Stimulated activated CD8-positive, alpha-beta memory T cell treated with anti-CD3 and anti-CD28 coated beads, Interleukin-4, amount 100 ng/mL, for 1 hour (primary cell): ENCODE results near the gene CGN.

Experiments used
- DNase-seq, 2 donors: peaks; one replicate each; pipeline ENCODE4 v3.0.0-alpha.2; 2020; ENCODE audit warnings: low read depth in 2 of 2, low spot score in 1 of 2

The CGN gene

DNA sequence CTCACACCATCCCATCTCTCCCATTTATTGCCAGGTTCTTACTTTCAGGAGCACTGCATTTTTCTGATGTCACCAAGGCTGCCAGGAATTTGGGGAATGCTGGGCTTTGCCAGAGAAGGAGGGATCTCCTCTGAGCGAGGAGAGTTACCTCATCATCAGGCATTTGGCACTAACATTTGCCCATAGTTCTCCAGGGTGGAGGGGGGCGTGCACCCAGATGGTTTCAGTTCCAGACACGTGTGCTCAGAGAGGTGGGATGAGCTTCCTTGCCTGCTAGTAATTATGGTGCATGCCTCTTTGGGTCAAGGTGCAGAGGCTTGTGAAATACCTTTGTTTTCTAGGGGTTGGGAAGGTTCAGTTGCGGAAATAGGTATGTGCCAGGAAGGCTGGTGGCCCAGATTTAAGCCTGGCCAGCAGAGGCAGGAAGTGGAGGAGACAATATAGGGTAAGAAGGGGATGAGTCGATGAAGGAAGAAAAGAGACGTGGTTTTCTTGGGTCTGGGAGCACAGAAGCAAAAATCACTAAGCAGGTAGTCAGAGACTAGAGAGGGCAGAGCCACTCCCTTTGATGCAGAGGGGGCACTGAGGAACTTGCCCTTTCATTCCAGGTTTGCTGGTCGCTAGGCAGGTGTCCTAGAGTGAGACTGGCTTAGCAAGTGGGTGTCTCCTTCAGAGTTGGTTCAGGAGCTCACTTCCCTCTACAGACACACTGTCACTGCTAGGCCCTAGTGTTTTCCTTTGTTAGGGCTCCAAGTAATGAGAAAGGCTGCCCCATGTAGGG is 36.1 kb downstream of the CGN start:
- no peak for DNase-seq

DNA sequence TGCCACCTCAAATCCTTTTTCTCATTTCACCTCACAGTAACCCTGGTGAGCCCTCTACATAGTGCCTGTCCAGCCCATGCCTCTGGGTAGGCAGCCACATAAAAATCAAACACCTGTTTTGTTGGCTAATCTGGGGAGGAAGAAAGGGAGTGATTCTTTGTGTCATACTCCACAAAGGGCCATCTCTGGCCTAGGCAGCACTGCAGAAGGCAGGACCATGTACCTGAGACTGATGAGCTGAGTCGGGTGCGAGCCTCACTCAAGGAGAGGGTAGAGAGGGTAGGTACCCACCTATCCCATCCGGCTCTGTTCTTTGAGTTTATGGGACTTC is 36.7 kb downstream of the CGN start:
- DNase-seq: no peak

DNA sequence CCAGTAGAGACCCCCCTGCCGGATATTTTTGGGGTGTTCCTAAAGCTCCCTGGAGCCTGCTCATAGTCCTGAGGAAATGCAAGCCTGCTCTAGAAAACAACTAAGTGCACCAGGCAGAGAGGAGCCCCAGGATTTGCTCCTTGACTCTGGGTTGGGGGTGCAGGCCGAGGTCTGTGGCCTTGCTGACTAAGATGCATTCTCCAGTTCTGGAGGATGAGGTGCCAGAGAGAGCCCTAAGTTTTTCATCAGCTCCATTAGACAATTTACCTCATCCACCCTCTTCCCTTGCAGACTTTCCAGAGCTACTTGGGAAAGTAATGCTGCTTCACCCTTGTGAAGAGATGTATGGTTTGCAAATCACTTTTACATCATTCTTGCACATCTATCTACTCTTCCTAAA is 38.0 kb downstream of the CGN start:
- DNase-seq: no peak

DNA sequence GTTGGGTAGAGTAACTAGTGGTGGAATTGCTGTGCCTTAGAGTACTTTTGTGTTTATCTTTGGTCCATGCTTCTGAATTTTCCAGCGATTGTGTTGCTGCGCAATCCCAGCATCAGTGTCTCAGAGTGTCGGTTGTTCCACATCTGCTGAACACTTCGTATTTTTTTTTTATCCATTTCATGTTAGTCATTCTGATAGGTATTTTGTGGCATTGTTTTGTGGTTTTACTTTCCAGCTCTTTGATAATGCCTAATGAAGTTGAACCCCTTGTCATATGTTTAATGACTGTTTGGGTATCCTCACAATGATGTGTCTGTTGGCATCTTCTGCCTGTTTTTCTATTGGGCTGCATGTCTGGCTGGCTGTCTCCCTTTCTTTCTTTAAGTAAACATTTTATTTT is 42.5 kb downstream of the CGN start:
- DNase-seq: no peak

DNA sequence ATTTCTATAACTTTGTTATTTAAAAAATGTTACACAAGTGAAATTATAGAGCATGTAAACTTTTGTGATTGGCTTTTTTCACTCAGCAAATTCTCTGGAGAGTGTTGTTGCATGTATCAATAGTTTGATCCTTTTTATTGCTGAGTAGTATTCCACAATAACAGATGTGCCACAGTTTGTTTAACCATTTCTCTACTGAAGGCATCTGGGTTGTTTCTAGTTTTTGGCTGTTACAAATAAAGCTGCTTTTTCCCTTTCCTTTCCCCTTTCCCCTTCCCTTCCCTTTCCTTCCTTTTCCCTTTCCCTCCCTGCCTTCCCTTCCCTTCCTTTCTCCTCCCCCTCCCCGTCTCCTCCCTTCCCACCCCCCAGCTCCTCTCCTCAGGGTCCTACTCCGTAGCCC is 44.9 kb downstream of the CGN start:
- no peak for DNase-seq

DNA sequence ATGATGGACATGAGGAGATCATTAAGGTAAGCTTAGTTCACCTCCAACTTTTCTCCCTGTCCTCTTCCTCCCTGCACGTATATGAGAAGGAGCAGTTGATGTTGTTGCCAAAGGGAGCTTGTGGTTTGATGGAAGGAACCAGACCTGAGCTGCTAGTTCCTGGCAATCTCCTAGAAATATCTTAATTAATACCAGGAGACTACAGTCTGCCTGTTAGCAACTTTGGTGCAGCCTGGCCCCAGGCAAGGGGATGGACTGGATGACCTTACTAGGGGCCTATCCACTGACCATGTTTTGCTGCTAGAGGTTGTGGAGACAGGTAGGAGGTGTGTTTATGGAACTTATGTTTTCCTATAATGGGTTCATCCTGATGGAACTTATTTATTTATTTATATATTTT is 51.5 kb downstream of the CGN start:
- no peak for DNase-seq

DNA sequence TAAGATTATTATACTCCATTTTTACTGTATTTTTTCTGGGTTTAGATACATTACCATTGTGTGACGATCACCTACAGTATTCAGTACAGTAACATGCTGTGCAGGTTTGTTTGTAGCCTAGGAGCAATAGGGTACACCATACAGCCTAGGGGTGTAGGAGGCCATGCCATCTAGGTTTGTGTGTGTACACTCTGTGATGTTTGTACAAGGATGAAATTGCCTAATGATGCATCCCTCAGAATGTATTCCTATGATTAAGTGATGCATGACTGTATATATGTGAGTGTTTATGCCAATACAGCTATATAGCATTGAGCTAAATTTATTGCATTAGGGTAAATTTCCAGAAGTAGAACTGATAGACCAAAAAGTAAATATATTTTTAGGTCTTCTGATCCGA is 52.2 kb downstream of the CGN start:
- no peak for DNase-seq

DNA sequence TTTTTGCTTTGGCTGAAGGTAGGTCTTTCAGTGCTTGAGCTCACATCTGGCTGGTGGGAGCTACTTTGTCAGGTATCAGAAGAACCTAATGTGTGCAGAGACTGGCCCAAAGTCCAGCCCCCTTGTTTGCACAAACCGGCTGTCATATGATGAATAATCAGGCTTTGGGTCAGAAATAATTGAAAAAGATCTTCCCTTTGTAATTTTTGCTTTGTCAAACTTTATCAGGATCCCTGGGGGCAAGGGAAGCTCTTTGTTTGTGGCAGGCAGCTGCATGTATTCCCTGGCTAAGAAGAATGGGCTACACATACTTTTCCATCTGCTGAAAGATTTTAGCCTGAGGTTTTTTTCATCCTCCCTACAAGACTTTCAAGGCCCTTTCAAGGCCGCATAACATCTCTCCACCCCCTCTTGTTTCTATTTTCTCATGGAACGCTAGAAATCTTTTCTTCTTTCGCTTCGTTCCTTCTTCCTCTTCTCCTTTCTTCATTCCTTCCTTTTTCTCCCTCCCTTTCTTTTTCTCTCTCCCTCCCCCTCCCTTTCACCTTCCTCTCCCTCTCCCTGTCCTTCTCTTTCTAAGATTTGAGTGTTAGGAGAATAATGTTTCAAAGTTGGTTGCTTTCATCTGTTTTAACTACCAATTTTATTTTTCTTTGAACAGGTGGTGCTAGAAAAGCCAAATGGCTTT is 54.5 kb downstream of the CGN start:
- DNase-seq: no peak

DNA sequence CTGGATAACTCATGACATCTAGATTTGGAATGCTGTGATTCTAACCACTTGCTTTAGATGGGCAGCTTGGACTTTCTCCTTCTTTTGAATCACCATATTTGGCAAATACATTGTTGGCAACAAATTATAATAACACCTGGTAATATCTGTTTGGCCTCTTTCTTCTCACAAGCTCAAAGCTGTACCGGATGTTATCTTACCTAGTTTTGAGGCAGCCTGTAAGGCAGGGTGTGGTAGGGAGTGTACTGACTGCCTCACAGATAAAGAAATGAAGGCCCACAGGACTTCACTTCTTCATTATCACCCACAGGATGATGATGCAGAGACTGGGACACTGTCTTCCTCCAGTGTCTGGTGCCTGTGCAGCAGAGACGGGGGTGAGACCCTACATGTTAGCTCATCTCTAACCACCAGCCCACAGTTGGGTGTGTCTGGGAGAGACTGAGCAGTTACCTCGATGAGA is 57.5 kb downstream of the CGN start:
- DNase-seq: no peak

DNA sequence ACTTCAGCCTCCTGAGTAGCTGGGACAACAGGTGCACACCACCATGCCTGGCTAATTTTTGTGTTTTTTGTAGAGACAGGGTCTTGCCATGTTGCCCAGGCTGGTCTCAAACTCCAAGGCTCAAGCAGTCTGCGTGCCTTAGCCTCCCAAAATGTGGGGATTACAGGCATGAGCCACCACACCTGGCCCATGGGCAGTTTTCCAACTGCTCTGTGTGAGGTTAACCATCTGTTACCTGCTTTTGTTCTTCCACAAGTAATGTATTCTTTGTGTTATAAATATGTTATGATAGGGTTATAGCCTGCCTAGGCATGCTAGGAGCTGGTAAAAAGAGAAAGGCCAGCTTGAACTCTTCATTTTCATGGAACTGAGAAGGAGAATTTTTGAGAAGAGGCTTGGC is 59.6 kb downstream of the CGN start:
- DNase-seq: no peak

DNA sequence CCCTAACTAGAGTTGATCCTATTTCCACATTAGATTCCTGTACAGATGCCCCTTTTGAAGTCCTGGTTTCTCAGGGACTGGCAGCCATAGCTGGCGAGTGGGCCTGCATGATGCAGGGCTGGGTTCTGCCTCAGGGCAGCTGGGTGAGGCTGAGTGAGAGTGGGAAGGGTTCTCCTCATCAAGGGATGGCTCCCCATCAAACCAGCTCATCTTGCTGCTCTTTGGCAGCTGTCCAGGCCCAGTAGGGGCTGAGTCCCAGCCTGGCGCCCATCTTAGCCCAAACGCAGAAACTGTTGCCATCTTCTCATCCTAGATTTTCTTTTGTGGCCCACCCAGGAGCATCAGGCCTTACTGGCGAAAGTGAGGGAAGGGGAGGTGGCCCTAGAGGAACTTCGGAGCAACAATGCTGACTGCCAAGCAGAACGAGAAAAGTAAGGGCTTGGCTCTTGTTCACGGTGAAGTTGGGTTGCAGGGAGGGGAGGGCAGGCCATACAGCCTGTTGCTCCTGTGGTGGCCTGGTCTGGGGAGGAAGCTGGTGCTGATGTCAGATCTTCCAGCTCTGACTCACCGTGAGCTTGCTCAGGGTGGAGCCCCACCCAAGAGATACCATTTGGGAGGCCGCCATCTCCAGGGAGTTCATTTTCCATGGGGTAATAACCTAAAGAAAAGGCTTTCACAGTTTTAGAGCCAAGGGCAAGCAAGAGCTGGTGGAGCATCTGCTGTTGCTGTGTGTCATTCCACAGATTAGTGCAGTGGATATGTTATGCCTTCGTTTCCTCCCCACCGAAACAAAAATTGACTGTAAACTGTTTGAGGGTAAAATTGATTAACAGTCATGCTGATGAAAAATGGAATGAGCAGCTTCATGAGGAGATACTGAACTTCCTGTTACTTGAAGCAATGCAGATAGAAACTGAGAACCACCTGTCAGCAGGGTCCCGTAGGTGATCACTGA is 63.7 kb downstream of the CGN start:
- DNase-seq: no peak

DNA sequence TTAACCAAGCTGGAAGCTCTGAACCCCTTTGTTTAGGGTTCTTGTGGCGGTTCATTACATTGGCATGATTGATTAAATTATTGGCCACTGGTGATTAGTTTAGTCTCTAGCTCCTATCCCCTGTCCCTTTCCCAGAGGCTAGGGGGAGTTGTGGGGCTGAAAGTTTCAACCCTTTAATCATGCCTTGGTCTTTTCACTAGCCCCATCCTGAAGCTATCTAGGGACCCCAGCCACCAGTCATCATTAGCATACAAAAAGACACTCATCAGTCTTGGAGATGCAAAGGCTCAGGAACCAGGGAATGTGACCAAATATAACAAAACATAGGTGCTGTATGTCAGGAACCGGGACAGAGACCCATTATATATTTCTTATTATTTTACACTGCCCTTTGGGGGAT is 66.0 kb downstream of the CGN start:
- no peak for DNase-seq

DNA sequence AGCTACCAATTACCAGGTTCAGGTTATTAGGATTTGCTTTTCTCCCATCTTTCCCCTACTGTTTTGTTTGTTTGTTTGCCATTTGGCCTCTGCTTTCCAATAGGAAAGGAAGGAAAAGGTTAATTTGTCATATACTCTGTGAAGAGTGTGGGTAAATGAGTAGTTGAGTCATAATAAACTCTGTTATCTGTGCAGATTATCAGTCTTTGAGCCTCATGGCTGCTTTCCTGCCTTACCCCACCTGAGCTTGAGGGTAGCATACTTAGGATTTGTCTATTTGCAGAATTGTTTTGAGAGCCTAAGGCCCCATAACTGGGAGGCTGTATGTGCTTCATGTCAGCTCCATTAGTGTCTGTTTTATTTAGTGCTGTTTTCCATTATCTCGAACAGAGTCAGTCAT is 67.8 kb downstream of the CGN start:
- no peak for DNase-seq

DNA sequence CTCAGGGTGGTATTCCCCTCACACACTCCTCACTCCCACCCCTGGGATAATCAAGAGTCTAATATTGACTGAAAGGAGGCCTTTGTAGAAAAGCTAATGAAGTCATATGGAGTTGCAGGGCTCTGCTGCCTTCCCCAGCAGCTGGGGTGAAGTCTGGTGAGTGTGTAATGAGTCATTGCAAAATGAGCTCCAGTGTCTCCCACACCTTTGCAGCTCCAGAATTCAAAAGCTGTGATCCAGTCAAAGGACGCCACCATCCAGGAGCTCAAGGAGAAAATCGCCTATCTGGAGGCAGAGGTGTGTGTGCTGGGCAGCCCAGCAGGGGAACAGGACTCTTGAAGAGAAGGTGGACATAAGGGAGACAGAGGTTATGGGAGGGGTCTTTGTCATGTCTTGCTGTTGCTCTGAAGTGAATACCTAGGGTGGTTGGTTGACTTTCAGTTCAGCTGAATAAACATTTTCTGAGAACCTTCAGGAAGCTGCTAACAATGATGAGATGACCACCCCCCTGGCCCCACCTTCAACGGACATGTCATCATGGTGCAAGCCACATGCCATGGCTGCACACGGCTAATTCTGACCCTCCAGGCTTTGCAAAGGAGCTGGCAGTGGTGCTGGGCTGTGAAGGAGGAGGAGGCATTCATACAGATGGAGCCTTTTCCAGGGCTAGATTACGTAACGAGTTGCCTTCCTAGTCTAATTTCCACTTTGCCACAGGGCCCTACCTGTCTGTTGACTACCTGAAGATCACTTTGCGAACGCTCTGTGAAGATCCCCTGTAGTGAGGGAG is 68.4 kb downstream of the CGN start:
- no peak for DNase-seq

DNA sequence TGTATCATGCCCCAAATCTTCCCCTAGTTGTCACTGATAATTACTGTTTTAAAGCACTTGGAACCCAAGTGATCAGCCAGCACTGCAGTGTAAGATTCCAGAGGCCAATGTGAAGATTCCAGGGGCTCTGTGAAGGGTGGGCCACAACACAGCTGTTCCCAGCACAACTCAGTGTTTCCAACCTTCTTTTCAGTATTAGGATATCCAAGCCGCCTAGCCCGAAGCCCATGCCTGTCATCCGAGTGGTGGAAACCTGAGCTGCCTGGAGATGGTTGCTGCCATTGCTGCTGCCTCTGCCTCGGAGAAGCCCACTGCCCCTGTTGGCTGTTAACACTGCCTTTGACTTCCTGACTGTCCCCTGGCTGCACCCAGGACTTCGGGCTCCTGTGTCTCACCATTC is 70.3 kb downstream of the CGN start:
- DNase-seq: no peak

DNA sequence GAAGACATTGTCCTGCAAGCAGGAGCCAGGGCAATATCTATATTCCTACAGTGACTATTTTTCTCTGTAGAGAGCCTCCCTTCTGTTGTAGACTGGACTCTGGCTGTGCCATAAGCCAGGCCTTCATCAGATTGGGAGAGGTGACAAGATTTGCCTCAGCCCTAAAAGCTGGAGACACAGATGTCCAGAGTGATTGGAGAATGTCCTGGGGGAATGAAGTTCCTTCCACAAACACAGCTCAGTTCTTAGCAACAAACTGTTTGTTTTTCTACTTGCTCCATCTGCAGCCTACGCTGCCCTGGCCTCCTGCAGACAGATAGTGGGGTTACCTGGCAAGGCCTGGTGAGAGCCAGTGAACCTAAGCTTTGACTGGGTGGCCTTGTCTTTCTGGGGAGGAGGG is 70.7 kb downstream of the CGN start:
- no peak for DNase-seq

DNA sequence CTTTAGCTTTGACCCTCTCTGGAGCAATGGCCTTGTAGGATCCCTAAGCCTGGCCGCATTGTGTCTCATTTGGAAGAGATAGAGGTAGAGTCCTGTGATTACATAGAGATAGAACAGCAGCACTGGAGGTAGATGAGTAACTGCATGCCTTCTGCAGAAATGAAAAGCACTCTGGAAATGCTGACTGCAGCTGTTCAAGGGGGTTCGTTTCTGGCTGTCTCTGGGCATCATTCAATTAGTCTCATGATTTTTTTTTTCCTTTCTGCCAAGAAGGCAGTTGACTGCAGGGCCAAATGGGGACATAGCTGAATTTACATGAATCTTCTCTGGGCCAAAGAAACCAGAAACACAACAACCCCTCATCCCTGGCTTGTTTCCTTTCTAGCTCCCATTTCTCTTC is 72.6 kb downstream of the CGN start:
- no peak for DNase-seq

DNA sequence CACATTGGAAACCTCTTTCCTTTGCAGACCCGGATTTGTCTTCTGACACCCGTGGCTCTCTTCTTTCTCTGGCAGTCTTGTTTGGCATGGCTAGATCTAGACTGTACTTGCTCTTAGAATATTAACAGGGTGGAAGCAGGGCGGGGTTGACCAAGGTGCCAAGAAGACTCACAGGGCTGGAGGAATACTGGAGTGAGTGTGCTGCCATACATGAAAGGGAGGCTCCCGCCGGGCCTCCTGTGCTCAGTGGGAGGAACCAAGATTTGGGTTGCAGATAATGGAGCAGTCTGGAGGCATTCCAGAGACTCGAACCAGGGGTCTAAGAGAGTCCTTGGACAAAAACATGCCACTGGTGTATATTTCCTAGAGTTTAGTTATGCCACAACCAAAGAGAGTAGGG is 73.1 kb downstream of the CGN start:
- DNase-seq: no peak

DNA sequence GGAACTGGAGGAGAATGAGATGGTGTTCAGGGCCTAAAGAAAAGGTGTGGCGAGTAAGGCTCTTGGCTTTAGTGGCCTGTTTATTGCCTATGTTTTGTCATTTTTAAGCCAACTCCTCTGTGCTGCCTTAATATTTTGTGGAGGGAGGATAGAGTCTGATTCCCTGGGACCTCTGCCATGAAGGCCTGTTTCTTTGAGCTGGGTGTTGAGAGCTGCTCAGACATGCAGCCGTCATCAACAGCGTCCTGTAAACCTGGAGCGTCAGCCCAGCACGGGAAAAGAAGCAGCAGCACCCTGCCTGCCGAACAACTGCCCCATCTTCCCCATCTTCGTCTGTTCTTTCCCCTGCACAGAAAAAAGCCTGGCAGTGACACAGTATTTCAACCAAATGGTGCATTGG is 73.6 kb downstream of the CGN start:
- no peak for DNase-seq

DNA sequence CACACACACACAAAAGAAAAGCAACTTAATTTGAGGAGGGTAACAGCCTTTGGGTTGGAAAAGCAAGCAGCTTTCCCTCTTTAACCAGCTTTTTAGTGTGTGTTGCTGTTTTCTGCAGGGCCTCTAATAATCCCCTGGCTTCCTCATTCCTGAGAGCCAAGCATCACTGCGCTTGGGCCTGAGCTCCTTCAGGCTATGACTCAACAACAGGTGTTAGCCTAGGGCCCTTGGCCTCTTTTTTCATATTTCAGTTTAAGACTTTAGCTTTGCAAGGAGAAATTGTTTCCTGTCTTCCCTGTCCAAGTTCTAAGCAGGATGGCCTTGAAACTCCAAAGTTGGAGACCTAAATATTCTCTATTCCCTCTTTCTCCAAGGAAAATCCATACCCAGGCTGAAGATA is 74.4 kb downstream of the CGN start:
- DNase-seq: no peak
